ENCODE measurements around the gene PON2. TPM values are rescaled to one million over a fixed set of nuclear protein-coding genes. Genes with fewer than 3 reads are reported as not detected.

Gene PON2
- total RNA-seq, 2 experiments from 2014 or later: 5.4 to 6.7 TPM

DNA sequence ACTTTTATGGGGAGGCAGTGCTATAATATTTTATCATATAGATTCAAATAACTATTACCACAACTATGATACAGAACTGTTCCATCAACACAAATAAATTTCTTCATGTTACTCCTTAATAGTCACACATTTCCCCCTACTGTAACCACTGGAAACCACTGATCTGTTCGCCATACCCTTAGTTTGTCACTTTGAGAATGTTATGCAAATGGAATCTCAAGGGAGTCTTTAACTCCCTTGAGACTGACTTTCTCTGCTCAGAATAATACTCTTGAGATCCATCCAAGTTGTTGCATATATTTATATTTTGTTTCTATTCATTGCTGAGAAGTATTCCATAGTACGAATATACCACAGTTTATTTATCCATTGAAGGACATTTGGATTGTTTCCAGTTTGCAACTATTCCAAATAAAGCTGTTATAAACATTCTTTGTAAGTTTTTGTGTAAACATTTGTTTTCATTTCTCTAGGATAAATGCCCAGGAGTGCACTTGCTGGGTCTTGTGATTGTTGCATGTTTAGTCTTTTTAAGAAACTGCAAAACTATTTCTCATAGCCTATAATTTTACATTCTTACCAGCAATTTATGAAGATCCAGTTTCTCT lies 19.7 kb upstream of the PON2 start:
- H3K4me1 Mint-ChIP-seq (ENCODE audit: low read depth): no peaks in the 10 kb centered on the region
- H3K27ac Mint-ChIP-seq: no peak overlapping the region
- TF ChIP-seq, protein P1, sequence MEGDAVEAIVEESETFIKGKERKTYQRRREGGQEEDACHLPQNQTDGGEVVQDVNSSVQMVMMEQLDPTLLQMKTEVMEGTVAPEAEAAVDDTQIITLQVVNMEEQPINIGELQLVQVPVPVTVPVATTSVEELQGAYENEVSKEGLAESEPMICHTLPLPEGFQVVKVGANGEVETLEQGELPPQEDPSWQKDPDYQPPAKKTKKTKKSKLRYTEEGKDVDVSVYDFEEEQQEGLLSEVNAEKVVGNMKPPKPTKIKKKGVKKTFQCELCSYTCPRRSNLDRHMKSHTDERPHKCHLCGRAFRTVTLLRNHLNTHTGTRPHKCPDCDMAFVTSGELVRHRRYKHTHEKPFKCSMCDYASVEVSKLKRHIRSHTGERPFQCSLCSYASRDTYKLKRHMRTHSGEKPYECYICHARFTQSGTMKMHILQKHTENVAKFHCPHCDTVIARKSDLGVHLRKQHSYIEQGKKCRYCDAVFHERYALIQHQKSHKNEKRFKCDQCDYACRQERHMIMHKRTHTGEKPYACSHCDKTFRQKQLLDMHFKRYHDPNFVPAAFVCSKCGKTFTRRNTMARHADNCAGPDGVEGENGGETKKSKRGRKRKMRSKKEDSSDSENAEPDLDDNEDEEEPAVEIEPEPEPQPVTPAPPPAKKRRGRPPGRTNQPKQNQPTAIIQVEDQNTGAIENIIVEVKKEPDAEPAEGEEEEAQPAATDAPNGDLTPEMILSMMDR (IDR thresholded peaks at IDR 0.05): no peak
- peaks cover 14% of the 10 kb centered on the region for H3K27me3 Mint-ChIP-seq
- Histone ChIP-seq H3K27ac (ENCODE audit: low read depth in 1 of 2, low read length in 2 of 2) (no peak overlapping the region), H3K4me1 (ENCODE audit: insufficient read depth, low read length) (no peaks in the 10 kb centered on the region), H3K4me3 (ENCODE audit: low read length) (no peak overlapping the region), H3K27me3 (ENCODE audit: control insufficient read depth in 1 of 2, insufficient read depth in 2 of 2, low read length in 2 of 2) (peaks cover 0 to 3% of the 10 kb centered on the region in 2 experiments), H3K36me3 (ENCODE audit: insufficient read depth, low read length) (no peaks in the 10 kb centered on the region), H3K9me3 (ENCODE audit: control insufficient read depth in 1 of 2, insufficient read depth in 1 of 2, low read length in 2 of 2) (no peaks in the 10 kb centered on the region)
- DNase-seq (no peak), ATAC-seq (ENCODE audit: poor library complexity) (no peak)
- no peaks in the 10 kb centered on the region for H3K9me3 Mint-ChIP-seq
- CTCF ChIA-PET: no interaction called here
- no peak overlapping the region for H3K4me3 Mint-ChIP-seq
- H3K36me3 Mint-ChIP-seq (ENCODE audit: low read depth): no peaks in the 10 kb centered on the region
- intact Hi-C loops (cut with DNase I, micrococcal nuclease): no loop called here
- POLR2A ChIA-PET: no interaction called here

DNA sequence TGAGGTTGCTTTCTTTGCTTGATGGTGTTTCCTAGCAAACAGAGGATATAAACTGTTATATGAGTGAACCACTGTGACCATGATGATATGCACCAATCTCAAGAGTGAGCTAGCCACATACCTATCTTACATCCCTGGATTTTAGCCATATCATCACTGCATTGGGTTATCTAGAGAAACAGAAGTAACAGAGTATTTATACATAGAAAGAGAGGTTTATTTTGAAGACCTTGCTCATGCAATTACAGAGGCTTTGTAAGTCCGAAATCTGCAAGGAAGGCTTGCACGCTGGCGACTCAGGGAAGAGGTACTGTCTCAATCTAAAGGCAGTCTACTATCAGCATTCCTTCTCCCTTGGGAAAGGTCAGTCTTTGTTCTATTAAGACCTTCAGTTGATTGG lies 11.8 kb upstream of the PON2 start:
- Histone ChIP-seq H3K36me3 (ENCODE audit: insufficient read depth, low read length) (no peaks in the 10 kb centered on the region), H3K9me3 (ENCODE audit: control insufficient read depth in 1 of 2, insufficient read depth in 1 of 2, low read length in 2 of 2) (no peaks in the 10 kb centered on the region), H3K27me3 (ENCODE audit: control insufficient read depth in 1 of 2, insufficient read depth in 2 of 2, low read length in 2 of 2) (no peaks in the 10 kb centered on the region), H3K4me1 (ENCODE audit: insufficient read depth, low read length) (no peaks in the 10 kb centered on the region), H3K27ac (ENCODE audit: low read depth in 1 of 2, low read length in 2 of 2) (no peak overlapping the region), H3K4me3 (ENCODE audit: low read length) (no peak overlapping the region)
- H3K4me1 Mint-ChIP-seq (ENCODE audit: low read depth): no peaks in the 10 kb centered on the region
- TF ChIP-seq, protein P1 (IDR thresholded peaks at IDR 0.05): no peak
- no peaks in the 10 kb centered on the region for H3K9me3 Mint-ChIP-seq
- no peak overlapping the region for H3K27ac Mint-ChIP-seq
- no peaks in the 10 kb centered on the region for H3K27me3 Mint-ChIP-seq
- no peak overlapping the region for H3K4me3 Mint-ChIP-seq
- no peak for ATAC-seq (ENCODE audit: poor library complexity)
- no peak for DNase-seq
- H3K36me3 Mint-ChIP-seq (ENCODE audit: low read depth): no peaks in the 10 kb centered on the region
- intact Hi-C loops (cut with DNase I, micrococcal nuclease): no loop called here
- CTCF ChIA-PET: no interaction called here
- POLR2A ChIA-PET: no interaction called here

DNA sequence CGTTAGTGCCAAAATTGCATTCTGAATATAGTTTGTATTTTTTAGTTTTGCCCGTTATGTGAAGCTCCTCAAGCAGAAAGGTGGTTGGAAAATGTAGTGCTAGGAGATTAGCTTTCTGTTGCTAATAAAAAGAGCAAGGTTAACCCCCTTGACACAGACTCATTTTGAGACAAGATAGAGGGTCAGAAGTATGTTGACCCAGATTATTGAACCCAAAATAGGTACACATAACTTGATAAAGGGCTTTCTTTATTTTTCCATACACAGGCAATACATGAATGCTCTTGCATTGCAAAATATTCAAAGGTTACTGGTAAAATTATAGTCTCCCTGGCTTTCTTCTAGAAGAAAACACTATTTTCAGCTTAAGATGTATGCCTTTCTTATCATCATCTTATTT lies 10.0 kb upstream of the PON2 start:
- ChIA-PET CTCF (interaction anchor here (0.6 kb wide), 1 partner anchor 32 kb away, joined by 3 read pairs; no protein-coding TSS in a partner anchor), POLR2A (interaction anchor here (1.0 kb wide), 1 partner anchor 10 kb away, joined by 3 read pairs; the partner anchor contains the start of gene PON2)
- intact Hi-C loops (cut with DNase I, micrococcal nuclease): no loop called here
- no peaks in the 10 kb centered on the region for H3K9me3 ChIP-seq (ENCODE audit: control insufficient read depth in 1 of 2, insufficient read depth in 1 of 2, low read length in 2 of 2)
- no peaks in the 10 kb centered on the region for H3K4me1 ChIP-seq (ENCODE audit: insufficient read depth, low read length)
- H3K9me3 Mint-ChIP-seq: no peaks in the 10 kb centered on the region
- H3K4me1 Mint-ChIP-seq (ENCODE audit: low read depth): no peaks in the 10 kb centered on the region
- TF ChIP-seq, protein P1 (IDR thresholded peaks at IDR 0.05): no peak
- H3K36me3 Mint-ChIP-seq (ENCODE audit: low read depth): no peaks in the 10 kb centered on the region
- no peak overlapping the region for H3K27ac Mint-ChIP-seq
- ATAC-seq (ENCODE audit: poor library complexity): no peak
- DNase-seq: no peak
- no peak overlapping the region for H3K4me3 Mint-ChIP-seq
- no peak overlapping the region for H3K4me3 ChIP-seq (ENCODE audit: low read length)
- no peaks in the 10 kb centered on the region for H3K27me3 Mint-ChIP-seq
- H3K27ac ChIP-seq (ENCODE audit: low read depth in 1 of 2, low read length in 2 of 2): no peak overlapping the region
- H3K27me3 ChIP-seq (ENCODE audit: control insufficient read depth in 1 of 2, insufficient read depth in 2 of 2, low read length in 2 of 2): no peaks in the 10 kb centered on the region
- no peaks in the 10 kb centered on the region for H3K36me3 ChIP-seq (ENCODE audit: insufficient read depth, low read length)

Data from CD4-positive, alpha-beta T cell (primary cell).